Small intestine (tissue), 7 donors: ENCODE results near the gene TMEM269. TPM values are rescaled to one million over a fixed set of nuclear protein-coding genes. Genes with fewer than 3 reads are reported as not detected.
"Not testable (repeated sequence)": the region's sequence is repeated elsewhere in the genome, so short reads cannot be mapped to it uniquely, and the experiment has no call there.

Source experiments
- DNase-seq, 2 donors: peaks; one replicate each; pipeline versions ENCODE4 v3.0.0 to v3.0.0-alpha.2; 2013
- FAIRE-seq: peaks from 2 replicates; lab custom pipeline; 2012; peaks lifted over from hg19 to GRCh38; lab: Jason Lieb, UNC
- H3K27ac ChIP-seq, 3 donors: one replicate each; pipeline ENCODE4 v1.5.1; 2013; ENCODE audit warnings: low read length in 2 of 3, mild to moderate bottlenecking in 2 of 3, control low read depth in 1 of 3, inconsistent platforms in 1 of 3, low read depth in 1 of 3, moderate library complexity in 1 of 3
- H3K27me3 ChIP-seq, 3 donors: one replicate each; pipeline ENCODE4 v1.6.1; 2013; ENCODE audit warnings: low read length in 3 of 3, inconsistent platforms in 1 of 3; ENCODE audit not compliant: control insufficient read depth in 3 of 3, insufficient read depth in 3 of 3
- H3K36me3 ChIP-seq, 3 donors: one replicate each; pipeline ENCODE4 v1.6.1; 2013; ENCODE audit warnings: low read length in 3 of 3, inconsistent platforms in 1 of 3, low read depth in 1 of 3, mild to moderate bottlenecking in 1 of 3, moderate library complexity in 1 of 3; ENCODE audit not compliant: control insufficient read depth in 3 of 3, insufficient read depth in 2 of 3
- H3K4me1 ChIP-seq, 3 donors: one replicate each; pipeline ENCODE4 v1.6.1; 2013; ENCODE audit warnings: low read length in 2 of 3, inconsistent platforms in 1 of 3, low read depth in 1 of 3, mild to moderate bottlenecking in 1 of 3, moderate library complexity in 1 of 3; ENCODE audit not compliant: control insufficient read depth in 3 of 3, insufficient read depth in 2 of 3
- H3K4me3 ChIP-seq, 3 donors: one replicate each; pipeline ENCODE4 v1.5.1; 2013; ENCODE audit warnings: low read length in 3 of 3, control low read depth in 1 of 3, inconsistent platforms in 1 of 3, low read depth in 1 of 3, mild to moderate bottlenecking in 1 of 3, moderate library complexity in 1 of 3
- H3K9me3 ChIP-seq, 2 donors: one replicate each; pipeline ENCODE4 v1.6.1; 2013; ENCODE audit warnings: low read depth in 1 of 2, low read length in 1 of 2; ENCODE audit not compliant: control insufficient read depth in 2 of 2, insufficient read depth in 1 of 2
- WGBS, 3 donors: extraction: QIAGEN DNeasy Blood & Tissue Kit; methylation state at CpG; one replicate each; pipeline ENCODE4 v1.1.7; 2013; 5-methylcytosine and 5-hydroxymethylcytosine counted together
- polyA plus RNA-seq, 4 donors: library from polyadenylated mRNA; stranded (reverse) in 3 of 4; unstranded in 1 of 4; fragments of 200-250 nt in 3 of 4; fragments of 120-200 nt in 1 of 4; gene quantifications; one replicate each; pipeline versions ENCODE4 v1.2.1 to v1.2.3, GENCODE V29; 2013
- donor health status: healthy with polysubstance abuse.
- donor health status: control.
- donor health status: control.
- donor health status: Bipolar disorder and iron deficiency.
- donor health status: healthy.

Gene TMEM269
- polyA plus RNA-seq, 4 donors: 0.03 to 0.06 TPM; not detected in 2

DNA sequence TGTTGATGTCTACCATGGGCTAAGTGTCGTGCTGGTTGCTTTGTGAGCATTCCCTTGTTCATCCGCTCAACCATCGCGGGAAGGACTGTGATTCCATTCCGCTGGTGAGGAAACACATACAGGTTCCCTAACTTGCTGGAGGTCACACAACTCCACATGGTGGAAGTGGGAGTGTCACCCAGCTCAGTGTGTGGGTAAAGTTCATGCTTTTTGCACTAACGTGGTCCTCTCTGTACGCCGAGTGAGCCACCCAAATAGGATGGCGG is 40.7 kb upstream of the TMEM269 start:
- WGBS, 3 donors: 81 to 91% (median 87%) methylated on average over 9 of the region's 9 CpGs
- Histone ChIP-seq H3K27ac (no peak overlapping the region), H3K4me1 (peaks cover 0 to 13% (median 0%) of the 10 kb centered on the region in 3 donors), H3K36me3 (peaks cover 0 to 38% (median 0%) of the 10 kb centered on the region in 3 donors), H3K9me3 (no peaks in the 10 kb centered on the region), H3K27me3 (no peaks in the 10 kb centered on the region), H3K4me3 (no peak overlapping the region)
- DNase-seq: no peak
- FAIRE-seq: no peak

DNA sequence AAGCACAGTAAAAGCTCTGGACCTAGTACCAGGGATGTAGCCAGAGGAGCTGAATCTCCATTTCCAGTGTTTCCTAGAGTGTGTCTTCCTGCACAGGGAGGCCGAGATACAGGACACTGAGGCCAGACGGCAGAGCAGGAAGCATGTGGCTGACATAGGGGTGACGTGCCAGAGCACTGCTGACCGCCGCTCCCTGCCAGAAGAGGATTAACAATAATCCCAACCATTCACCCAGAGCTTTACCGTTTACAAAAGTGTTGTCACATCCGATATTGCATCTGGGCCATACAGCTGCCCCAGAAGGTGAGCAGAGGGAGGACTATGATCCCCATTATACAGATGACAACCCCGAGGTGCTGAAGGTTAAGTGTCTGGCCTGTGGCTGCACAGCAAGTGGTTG is 38.9 kb upstream of the TMEM269 start:
- peaks cover 0 to under 1% (median 0%) of the 10 kb centered on the region in 3 donors for H3K4me1 ChIP-seq
- H3K4me3 ChIP-seq: no peak overlapping the region
- no peaks in the 10 kb centered on the region for H3K9me3 ChIP-seq
- WGBS, 3 donors: 79 to 86% (median 79%) methylated on average over 8 of the region's 8 CpGs
- FAIRE-seq (no peak), DNase-seq (no peak)
- H3K36me3 ChIP-seq: peaks cover 0 to 49% (median 0%) of the 10 kb centered on the region in 3 donors
- no peak overlapping the region for H3K27ac ChIP-seq
- no peaks in the 10 kb centered on the region for H3K27me3 ChIP-seq

DNA sequence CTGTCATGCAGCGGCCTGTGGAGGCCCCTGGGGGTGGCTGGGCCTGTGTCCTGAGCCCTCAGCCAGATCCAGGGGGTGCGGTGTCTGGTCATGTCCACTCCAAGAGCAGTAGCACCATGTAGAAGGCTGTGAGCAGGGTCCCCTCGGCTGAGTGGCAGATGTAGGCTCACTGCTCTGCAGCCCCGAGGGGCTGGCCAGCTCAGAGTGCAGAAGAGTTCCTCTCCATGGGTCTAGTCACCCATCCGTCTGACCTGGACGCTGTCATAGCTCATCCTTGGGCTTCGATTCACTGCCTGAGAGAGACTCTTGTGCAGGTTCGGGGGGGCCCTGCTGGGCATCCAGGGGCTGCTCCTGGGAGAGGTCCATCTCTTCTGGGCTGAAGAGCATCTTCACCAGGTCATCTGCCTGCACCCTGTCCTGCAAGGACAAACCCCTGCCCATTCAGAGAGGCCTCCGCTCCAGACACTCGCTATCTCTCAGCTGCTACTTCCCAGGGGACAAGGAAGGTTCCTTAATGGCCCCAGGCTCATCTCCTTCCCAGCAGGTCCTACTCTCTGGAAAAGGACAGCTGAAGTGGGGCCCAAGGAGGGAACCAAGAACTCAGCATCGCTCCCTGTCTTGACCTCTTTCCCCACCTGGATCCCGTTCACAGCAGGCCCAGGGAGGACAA is 38.2 kb upstream of the TMEM269 start:
- DNase-seq (no peak), FAIRE-seq (no peak)
- no peak overlapping the region for H3K27ac ChIP-seq
- no peaks in the 10 kb centered on the region for H3K4me1 ChIP-seq
- 89 to 93% (median 90%) methylated on average over 12 of the region's 12 CpGs for WGBS, 3 donors
- no peak overlapping the region for H3K4me3 ChIP-seq
- peaks cover 0 to 49% (median 0%) of the 10 kb centered on the region in 3 donors for H3K36me3 ChIP-seq
- H3K9me3 ChIP-seq: peaks cover 0 to under 1% of the 10 kb centered on the region in 2 donors
- H3K27me3 ChIP-seq: no peaks in the 10 kb centered on the region

DNA sequence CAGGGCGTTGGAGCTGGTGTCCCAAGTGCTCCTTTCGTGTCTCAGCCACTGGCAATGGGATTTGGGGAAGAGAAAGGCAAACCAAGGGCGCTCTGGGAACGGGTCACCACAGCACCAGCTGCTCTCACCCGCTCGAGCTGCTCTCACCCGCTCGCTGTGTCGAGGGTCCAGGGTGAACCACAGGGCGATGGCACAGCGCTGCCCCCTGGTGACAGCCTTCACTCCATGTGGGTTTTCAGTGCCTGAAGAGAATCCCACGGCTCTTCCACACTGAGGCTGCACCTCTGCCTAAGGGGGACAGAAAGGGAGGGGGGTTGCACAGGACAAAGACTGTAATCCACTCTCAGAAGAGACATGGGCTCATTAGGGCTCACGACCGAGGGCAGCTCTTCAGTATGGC is 37.7 kb upstream of the TMEM269 start:
- Histone ChIP-seq H3K9me3 (peaks cover 0 to 4% of the 10 kb centered on the region in 2 donors), H3K27me3 (no peaks in the 10 kb centered on the region), H3K27ac (no peak overlapping the region), H3K4me1 (no peaks in the 10 kb centered on the region), H3K4me3 (no peak overlapping the region), H3K36me3 (peaks cover 0 to 55% (median 0%) of the 10 kb centered on the region in 3 donors)
- no peak for FAIRE-seq
- peak; percentile 40 to 72 for DNase-seq
- 17 to 42% (median 39%) methylated on average over 14 of the region's 14 CpGs for WGBS, 3 donors

DNA sequence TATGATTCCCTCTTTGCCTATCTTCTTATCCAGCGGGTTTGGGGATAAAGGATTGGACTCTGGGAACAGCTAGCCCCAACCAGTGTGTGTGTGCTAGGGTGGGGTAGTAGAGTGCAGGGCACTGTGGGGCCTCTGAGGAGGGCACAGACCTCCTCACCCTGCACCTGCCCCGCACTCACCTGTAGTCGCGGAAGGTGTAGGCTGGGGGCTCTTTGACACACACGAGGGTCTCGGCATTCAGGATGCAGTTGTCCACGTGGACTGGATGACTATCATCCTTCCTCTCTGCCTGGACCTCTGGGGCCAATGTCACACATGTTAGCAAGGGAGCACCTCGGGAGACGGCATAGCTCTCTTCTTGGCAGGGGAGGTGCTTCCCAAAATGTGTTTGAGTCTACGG is 36.8 kb upstream of the TMEM269 start:
- 85 to 90% (median 89%) methylated on average over 10 of the region's 10 CpGs for WGBS, 3 donors
- Histone ChIP-seq H3K9me3 (peaks cover 0 to 4% of the 10 kb centered on the region in 2 donors), H3K27ac (no peak overlapping the region), H3K27me3 (no peaks in the 10 kb centered on the region), H3K4me3 (no peak overlapping the region), H3K36me3 (peaks cover 0 to 59% (median 0%) of the 10 kb centered on the region in 3 donors), H3K4me1 (no peaks in the 10 kb centered on the region)
- no peak for DNase-seq
- FAIRE-seq: no peak

DNA sequence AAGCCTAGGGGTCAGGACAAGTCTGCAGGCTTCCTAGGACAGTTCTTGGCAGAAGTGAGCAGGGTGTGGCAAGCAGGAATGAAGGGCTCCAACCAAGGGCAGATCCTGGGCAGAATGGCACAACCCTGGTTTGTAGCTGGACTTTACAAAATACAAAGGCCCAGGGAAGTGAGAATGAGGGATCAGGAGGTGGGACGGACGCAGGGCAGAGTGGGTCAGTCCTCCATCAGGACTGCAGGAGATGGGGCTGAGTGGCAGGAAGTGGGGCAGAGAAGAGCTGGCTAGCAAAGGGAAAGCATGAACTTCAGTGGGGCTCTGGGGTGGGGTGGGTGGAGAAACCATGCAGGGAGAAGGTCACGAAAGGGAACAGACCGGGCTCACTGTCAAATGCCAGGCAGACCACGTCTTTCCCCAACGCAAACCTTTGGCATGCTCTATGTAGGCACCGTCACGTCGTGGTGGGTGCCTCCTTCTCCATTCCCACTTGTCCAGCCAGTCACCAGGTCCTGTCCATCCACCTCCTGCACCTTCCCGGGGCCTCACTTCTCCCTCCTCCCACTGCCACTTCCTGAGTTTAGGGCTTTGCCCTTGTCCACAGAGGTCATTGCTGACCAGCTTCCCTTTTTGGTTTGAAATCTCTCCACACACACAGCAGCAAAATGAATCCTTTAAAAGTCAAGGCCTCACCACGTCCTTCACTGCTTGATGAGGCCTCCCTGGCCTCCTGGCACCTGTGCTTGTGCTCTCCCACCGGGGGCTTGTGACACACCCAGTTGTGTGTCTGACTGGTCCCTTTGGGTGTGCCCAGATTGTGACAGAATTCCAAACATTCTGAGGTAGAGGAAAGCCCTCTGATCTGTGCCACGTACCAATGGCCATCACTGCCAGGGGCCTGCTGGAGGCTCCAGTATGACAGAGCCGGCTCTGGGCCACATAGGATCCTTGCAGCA is 36.1 kb upstream of the TMEM269 start:
- 83 to 88% (median 84%) methylated on average over 12 to 14 of the region's 14 CpGs for WGBS, 3 donors
- H3K4me3 ChIP-seq: no peak overlapping the region
- H3K9me3 ChIP-seq: peaks cover 0 to 4% of the 10 kb centered on the region in 2 donors
- no peak overlapping the region for H3K27ac ChIP-seq
- H3K4me1 ChIP-seq: no peaks in the 10 kb centered on the region
- peaks cover 0 to 60% (median 0%) of the 10 kb centered on the region in 3 donors for H3K36me3 ChIP-seq
- no peak for DNase-seq
- no peak for FAIRE-seq
- no peaks in the 10 kb centered on the region for H3K27me3 ChIP-seq

DNA sequence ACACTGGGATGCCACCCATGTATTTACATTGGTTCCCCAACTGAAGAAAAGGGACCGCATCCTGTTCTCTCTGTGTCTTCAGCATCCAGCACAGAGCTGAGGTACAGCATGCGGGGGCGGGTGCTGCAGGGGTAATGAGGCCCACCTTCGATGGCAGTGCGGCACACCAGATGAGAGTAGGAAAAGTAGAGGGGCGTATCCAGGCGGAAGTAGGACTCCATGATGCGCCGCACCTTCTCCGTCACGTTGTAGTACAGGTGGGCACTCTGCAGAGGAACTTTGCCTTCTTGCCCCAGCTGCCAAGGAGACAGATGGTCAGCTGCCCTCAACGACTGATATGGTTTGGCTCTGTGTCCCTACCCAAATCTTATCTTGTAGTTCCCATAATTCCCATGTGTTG is 34.8 kb upstream of the TMEM269 start:
- H3K36me3 ChIP-seq: peaks cover 0 to 72% (median 5%) of the 10 kb centered on the region in 3 donors
- no peaks in the 10 kb centered on the region for H3K27me3 ChIP-seq
- no peak overlapping the region for H3K27ac ChIP-seq
- DNase-seq (no peak), FAIRE-seq (no peak)
- 91 to 94% (median 91%) methylated on average over 12 of the region's 12 CpGs for WGBS, 3 donors
- no peaks in the 10 kb centered on the region for H3K4me1 ChIP-seq
- peaks cover 0 to 4% of the 10 kb centered on the region in 2 donors for H3K9me3 ChIP-seq
- no peak overlapping the region for H3K4me3 ChIP-seq

DNA sequence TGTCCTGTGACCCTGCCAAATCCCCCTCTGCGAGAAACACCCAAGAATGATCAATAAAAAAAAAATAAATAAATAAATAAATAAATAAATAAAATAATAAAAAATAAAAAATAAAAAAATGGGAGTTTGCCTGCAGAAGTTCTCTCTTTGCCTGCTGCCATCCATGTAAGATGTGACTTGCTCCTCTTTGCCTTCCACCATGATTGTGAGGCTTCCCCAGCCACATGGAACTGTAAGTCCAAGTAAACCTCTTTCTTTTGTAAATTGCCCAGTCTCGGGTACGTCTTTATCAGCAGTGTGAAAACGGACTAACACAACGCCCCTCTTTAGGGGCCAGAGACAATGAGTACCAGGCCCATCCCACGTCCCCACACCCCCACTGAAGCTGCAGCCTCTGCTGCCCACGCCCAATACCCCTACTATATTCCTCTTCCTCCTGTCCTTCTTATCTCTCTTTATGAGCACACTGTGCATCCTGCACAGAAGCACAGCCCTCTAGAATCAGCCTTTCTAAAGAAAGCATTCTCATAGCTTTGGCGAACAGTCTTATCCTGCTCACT is 33.2 kb upstream of the TMEM269 start:
- WGBS, 3 donors: 89 to 93% (median 90%) methylated on average over 8 of the region's 8 CpGs
- not testable (repeated sequence) for FAIRE-seq, DNase-seq

More for the DNA sequence above, 33.2 kb upstream of the TMEM269 start:
- not testable (repeated sequence) for H3K27me3 ChIP-seq, H3K9me3 ChIP-seq, H3K4me3 ChIP-seq, H3K27ac ChIP-seq, H3K4me1 ChIP-seq
- peaks cover 2 to 66% (median 5%) of the 10 kb centered on the region in 3 donors for H3K36me3 ChIP-seq
